IPS DF 4.7 (cell line): ENCODE data around the gene MACIR.

Experiments
- DNase-seq: peaks from one replicate; pipeline ENCODE4 v3.0.0-alpha.2; 2013; ENCODE audit warnings: low spot score; ENCODE audit errors: extremely low read depth

MACIR gene

GRCh38 chr5:103290846-103291245 is 32.3 kb downstream of the MACIR start:
- no peak for DNase-seq

- no peak for DNase-seq
These were observed 33.0 kb downstream of the MACIR start for GRCh38 chr5:103291606-103292005.

- no peak for DNase-seq
These were observed 34.5 kb downstream of the MACIR start for GRCh38 chr5:103293099-103293498.

- DNase-seq = no peak
These were observed 35.2 kb downstream of the MACIR start for GRCh38 chr5:103293719-103294118.

DNA sequence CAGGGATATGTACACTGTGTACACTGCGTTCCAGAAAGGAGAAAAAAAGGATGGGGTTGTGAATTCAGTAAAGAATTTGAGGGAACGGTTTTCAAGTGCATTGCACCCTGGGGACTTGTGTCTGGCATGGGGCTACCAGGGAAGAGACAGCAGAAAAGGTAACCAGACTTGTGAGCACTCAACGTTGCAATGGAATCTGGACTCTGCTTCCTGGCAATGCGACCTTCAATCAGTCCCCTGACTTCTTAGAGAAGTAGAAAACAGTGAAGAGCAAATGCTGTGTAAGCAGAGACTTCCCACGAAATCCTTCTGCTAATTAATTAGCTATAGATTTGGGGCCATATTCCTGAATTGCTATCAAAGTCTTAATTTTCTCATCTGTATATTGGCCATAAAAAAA is 36.3 kb downstream of the MACIR start:
- DNase-seq = no peak

DNA sequence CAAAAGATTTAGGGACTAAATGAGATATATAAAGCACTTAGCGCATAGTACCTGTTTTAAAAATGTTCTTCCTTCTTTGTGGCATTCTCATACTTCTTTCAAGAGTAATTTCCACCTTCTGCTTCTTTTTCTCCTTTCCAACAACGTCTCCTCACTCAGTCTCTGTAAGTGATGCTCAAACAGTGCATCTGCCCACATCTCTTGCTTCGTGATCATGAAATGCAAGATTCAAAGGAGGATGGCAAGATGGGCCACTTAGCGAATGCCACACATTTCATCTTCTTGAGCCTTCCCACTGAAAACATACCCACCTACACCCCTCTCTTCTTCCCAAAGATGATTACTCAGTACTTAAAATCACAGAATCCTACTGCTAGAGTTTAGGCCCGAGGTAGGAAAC is 36.9 kb downstream of the MACIR start:
- no peak for DNase-seq

DNA sequence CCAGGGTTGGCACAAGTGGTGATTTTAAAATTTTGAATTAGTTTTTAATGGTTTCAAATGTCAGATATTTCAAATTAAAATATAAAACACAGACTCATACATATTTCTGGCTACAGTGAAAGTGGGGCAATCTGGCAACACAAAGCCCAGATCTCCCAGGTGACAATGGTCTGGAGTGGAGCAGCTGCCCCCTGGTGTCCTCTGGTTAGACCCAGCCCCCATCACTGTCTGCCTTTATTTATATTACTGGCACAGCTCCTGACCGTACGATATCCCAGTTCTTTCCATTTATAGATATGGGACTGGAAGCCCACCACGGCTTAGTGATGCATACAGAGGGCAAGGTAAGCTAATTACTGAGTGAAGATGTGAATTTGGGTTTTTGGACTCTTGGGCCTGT is 37.3 kb downstream of the MACIR start:
- no peak for DNase-seq

- DNase-seq = no peak
These were observed 39.6 kb downstream of the MACIR start for GRCh38 chr5:103298117-103298516.

- no peak for DNase-seq
These were observed 40.1 kb downstream of the MACIR start for GRCh38 chr5:103298607-103299188.

GRCh38 chr5:103305809-103306208 is 47.2 kb downstream of the MACIR start:
- no peak for DNase-seq

DNA sequence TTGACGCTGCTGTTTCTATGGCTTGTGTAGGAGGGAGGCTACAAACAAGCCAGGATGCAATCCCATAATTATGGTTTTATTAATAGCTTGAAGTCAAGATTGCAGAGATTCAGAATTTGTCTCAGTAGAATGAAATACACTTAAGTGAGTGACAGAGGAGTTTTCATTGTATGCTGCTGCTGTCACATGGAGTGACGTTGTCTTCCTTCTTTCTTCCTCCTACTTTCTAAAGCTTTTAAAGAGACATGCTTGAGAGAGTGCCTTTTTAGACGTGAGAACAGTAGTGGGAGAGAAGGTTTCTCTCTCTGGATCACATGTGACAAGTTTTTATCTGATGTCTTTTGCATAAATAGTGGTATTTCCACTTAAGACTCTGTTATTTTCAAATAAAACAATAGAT is 48.9 kb downstream of the MACIR start:
- DNase-seq = no peak

GRCh38 chr5:103308774-103309173 is 50.2 kb downstream of the MACIR start:
- DNase-seq = no peak

DNA sequence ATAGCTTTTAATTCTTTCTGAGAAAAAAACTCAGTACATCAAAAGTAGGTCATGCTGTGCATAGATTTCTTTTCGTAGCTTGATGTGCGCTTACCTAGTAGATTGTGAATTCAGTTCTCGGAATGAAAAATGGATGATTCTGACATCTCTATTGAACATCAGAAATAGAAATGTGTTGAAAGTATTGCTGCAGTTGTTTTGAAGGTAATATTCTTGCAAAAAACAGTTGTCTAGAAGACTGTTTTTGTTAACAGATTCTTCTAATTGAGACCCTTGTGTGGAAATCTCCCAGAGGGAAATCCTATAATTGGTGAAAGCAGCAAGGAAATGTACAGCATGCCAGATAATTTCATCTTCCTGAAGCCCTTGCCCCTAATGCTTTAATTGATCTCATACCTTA is 54.5 kb downstream of the MACIR start:
- no peak for DNase-seq

- no peak for DNase-seq
These were observed 56.9 kb downstream of the MACIR start for GRCh38 chr5:103315455-103315854.

GRCh38 chr5:103327451-103327850 is 68.9 kb downstream of the MACIR start:
- no peak for DNase-seq

GRCh38 chr5:103327893-103328292 is 69.3 kb downstream of the MACIR start:
- DNase-seq = no peak
